ENCODE results near the gene PUSL1. TPM values are rescaled to one million over a fixed set of nuclear protein-coding genes. Genes with fewer than 3 reads are reported as not detected.

The PUSL1 gene
- total and polyA plus RNA-seq, 2 of the 13 experiments (the other 11 are each of a cell fraction or from before 2014, with no cell fraction given) = 8.3 to 22.2 TPM

DNA sequence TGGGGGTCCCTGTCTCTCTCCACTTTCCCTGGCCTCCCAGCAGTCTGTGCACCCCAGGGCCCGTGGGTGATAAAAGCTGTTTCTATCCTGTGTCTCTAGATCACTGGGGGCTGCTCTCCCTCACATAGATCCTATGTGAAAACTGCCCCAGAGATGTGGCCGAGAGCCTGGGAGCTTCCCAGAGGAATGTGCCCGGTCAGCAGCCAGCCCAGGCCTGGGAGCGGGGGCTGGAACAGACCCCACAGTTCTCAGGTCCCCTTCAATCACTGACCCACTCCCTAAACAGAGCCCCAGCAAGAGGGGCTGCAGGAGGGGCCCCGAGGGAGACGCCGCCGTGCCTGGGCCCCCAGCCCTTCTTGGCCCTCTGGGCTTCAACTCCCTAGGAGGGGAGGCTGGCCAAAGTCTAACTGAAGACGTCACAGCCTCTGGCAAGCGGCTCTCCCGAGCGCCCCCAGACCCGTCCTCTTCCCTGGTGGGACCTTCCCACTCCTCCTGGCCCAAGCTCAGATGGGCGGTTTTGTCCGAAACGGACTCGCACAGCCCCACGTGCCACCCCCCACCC lies 49.6 kb downstream of the PUSL1 start (continued):
- TF ChIP-seq, protein P1, sequence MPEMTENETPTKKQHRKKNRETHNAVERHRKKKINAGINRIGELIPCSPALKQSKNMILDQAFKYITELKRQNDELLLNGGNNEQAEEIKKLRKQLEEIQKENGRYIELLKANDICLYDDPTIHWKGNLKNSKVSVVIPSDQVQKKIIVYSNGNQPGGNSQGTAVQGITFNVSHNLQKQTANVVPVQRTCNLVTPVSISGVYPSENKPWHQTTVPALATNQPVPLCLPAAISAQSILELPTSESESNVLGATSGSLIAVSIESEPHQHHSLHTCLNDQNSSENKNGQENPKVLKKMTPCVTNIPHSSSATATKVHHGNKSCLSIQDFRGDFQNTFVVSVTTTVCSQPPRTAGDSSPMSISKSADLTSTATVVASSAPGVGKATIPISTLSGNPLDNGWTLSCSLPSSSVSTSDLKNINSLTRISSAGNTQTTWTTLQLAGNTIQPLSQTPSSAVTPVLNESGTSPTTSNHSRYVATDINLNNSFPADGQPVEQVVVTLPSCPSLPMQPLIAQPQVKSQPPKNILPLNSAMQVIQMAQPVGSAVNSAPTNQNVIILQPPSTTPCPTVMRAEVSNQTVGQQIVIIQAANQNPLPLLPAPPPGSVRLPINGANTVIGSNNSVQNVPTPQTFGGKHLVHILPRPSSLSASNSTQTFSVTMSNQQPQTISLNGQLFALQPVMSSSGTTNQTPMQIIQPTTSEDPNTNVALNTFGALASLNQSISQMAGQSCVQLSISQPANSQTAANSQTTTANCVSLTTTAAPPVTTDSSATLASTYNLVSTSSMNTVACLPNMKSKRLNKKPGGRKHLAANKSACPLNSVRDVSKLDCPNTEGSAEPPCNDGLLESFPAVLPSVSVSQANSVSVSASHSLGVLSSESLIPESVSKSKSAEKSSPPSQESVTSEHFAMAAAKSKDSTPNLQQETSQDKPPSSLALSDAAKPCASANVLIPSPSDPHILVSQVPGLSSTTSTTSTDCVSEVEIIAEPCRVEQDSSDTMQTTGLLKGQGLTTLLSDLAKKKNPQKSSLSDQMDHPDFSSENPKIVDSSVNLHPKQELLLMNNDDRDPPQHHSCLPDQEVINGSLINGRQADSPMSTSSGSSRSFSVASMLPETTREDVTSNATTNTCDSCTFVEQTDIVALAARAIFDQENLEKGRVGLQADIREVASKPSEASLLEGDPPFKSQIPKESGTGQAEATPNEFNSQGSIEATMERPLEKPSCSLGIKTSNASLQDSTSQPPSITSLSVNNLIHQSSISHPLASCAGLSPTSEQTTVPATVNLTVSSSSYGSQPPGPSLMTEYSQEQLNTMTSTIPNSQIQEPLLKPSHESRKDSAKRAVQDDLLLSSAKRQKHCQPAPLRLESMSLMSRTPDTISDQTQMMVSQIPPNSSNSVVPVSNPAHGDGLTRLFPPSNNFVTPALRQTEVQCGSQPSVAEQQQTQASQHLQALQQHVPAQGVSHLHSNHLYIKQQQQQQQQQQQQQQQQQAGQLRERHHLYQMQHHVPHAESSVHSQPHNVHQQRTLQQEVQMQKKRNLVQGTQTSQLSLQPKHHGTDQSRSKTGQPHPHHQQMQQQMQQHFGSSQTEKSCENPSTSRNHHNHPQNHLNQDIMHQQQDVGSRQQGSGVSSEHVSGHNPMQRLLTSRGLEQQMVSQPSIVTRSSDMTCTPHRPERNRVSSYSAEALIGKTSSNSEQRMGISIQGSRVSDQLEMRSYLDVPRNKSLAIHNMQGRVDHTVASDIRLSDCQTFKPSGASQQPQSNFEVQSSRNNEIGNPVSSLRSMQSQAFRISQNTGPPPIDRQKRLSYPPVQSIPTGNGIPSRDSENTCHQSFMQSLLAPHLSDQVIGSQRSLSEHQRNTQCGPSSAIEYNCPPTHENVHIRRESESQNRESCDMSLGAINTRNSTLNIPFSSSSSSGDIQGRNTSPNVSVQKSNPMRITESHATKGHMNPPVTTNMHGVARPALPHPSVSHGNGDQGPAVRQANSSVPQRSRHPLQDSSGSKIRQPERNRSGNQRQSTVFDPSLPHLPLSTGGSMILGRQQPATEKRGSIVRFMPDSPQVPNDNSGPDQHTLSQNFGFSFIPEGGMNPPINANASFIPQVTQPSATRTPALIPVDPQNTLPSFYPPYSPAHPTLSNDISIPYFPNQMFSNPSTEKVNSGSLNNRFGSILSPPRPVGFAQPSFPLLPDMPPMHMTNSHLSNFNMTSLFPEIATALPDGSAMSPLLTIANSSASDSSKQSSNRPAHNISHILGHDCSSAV (CRISPR knock-in tag; IDR thresholded peaks at IDR 0.05; ENCODE audit: borderline replicate concordance) = no peak
- TF ChIP-seq ZNF878 (CRISPR knock-in tag; IDR thresholded peaks at IDR 0.05) = no peak
- no peak for TF ChIP-seq GFI1 (CRISPR knock-in tag; IDR thresholded peaks at IDR 0.05; ENCODE audit: borderline replicate concordance)
- TF ChIP-seq ZNF768 (CRISPR knock-in tag; IDR thresholded peaks at IDR 0.05) = no peak
- TF ChIP-seq NR2F1 (CRISPR knock-in tag; IDR thresholded peaks at IDR 0.05) = no peak
- TF ChIP-seq PRPF4 (IDR thresholded peaks at IDR 0.05; ENCODE audit: low read depth, low read length, poor library complexity, severe bottlenecking) = no peak
- TF ChIP-seq EED (CRISPR knock-in tag; IDR thresholded peaks at IDR 0.05) = 0 out of 2 replicates have a peak, but pooled peaks have one; percentile 26
- no peak for TF ChIP-seq MIER2 (CRISPR knock-in tag; IDR thresholded peaks at IDR 0.05)
- no peak for TF ChIP-seq GABPA (IDR thresholded peaks at IDR 0.05; ENCODE audit: low read depth, low read length)
- TF ChIP-seq GABPA (CRISPR knock-in tag; IDR thresholded peaks at IDR 0.05; ENCODE audit: low read depth) = no peak
- TF ChIP-seq ZNF501 (CRISPR knock-in tag; IDR thresholded peaks at IDR 0.05) = no peak
- no peak for TF ChIP-seq RCOR2 (CRISPR knock-in tag; IDR thresholded peaks at IDR 0.05)
- no peak for TF ChIP-seq SYNCRIP (IDR thresholded peaks at IDR 0.05; ENCODE audit: insufficient read depth, low read depth, low read length)
- no peak for TF ChIP-seq ZMYM4 (CRISPR knock-in tag; IDR thresholded peaks at IDR 0.05)
- TF ChIP-seq, protein P2, sequence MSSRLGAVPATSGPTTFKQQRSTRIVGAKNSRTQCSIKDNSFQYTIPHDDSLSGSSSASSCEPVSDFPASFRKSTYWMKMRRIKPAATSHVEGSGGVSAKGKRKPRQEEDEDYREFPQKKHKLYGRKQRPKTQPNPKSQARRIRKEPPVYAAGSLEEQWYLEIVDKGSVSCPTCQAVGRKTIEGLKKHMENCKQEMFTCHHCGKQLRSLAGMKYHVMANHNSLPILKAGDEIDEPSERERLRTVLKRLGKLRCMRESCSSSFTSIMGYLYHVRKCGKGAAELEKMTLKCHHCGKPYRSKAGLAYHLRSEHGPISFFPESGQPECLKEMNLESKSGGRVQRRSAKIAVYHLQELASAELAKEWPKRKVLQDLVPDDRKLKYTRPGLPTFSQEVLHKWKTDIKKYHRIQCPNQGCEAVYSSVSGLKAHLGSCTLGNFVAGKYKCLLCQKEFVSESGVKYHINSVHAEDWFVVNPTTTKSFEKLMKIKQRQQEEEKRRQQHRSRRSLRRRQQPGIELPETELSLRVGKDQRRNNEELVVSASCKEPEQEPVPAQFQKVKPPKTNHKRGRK (CRISPR knock-in tag; IDR thresholded peaks at IDR 0.05) = no peak
- no peak for TF ChIP-seq ZNF180 (CRISPR knock-in tag; IDR thresholded peaks at IDR 0.05; ENCODE audit: borderline replicate concordance, low read depth)
- no peak for TF ChIP-seq ZNF563 (CRISPR knock-in tag; IDR thresholded peaks at IDR 0.05)
- TF ChIP-seq, protein P3, sequence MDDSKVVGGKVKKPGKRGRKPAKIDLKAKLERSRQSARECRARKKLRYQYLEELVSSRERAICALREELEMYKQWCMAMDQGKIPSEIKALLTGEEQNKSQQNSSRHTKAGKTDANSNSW (CRISPR knock-in tag; IDR thresholded peaks at IDR 0.05; ENCODE audit: borderline replicate concordance) = no peak
- TF ChIP-seq ZNF891 (CRISPR knock-in tag; IDR thresholded peaks at IDR 0.05) = peak; percentile 54; the same call in 1 of the 2 replicates
- no peak for TF ChIP-seq PITX1 (CRISPR knock-in tag; IDR thresholded peaks at IDR 0.05)
- TF ChIP-seq ZFP82 (CRISPR knock-in tag; IDR thresholded peaks at IDR 0.05; ENCODE audit: borderline replicate concordance) = no peak

Data from HepG2 (cell line).